Cardiac ventricle fibroblast (primary cell): Measurements from ENCODE around the gene MUC21. TPM values are rescaled to one million over a fixed set of nuclear protein-coding genes. Genes with fewer than 3 reads are reported as not detected.

Experiments used
- total RNA-seq: library from RNA; depleted of rRNA; stranded (reverse); fragments of >200 nt; gene quantifications from 2 replicates; pipeline ENCODE4 v1.2.3, GENCODE V29; 2015

MUC21 gene
- total RNA-seq, result not detected in 2 replicates

GRCh38 chr6:30983439-30983838 lies at the start of gene MUC21:
TSS of gene MUC21 (plus strand) at chr6:30983718. CDS start at chr6:30983959, 241 bp downstream.

DNA sequence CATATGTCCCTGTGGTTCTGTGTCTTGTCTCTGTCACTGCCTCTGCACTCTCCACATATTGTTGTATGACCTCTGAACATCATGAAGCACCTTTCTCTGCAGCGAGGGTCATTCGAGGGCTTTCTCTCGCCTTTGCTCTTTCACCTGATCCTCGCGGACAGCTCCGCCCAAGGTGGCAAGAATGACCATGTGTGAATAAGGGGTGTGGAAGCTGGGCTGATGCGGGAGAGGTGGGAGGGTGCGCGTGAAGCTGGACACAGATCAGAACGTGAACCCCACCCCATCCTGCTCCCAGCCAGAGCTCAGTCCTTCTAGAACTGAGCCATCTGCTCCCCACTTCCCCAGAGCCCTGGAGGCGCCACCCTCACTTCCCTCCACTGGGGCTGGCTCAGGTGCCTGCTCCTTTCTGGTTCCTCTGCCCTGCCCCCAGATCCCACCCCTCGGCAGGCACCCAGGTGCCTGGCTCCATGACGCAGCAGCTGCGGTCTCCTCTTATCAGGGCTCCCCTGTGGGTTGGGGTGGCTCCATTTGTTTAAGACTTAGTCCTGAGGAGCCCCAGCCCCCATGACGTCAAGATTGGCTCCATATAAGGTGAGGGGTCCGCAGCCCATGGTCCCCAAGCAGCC lies 43.0 kb upstream of the MUC21 start, which contains the start of gene MUCL3:
Gene MUCL3, plus strand, starts transcription at position 613 of the 626 bp plus-strand sequence. CDS start 27 bp downstream, outside the sequence.

DNA sequence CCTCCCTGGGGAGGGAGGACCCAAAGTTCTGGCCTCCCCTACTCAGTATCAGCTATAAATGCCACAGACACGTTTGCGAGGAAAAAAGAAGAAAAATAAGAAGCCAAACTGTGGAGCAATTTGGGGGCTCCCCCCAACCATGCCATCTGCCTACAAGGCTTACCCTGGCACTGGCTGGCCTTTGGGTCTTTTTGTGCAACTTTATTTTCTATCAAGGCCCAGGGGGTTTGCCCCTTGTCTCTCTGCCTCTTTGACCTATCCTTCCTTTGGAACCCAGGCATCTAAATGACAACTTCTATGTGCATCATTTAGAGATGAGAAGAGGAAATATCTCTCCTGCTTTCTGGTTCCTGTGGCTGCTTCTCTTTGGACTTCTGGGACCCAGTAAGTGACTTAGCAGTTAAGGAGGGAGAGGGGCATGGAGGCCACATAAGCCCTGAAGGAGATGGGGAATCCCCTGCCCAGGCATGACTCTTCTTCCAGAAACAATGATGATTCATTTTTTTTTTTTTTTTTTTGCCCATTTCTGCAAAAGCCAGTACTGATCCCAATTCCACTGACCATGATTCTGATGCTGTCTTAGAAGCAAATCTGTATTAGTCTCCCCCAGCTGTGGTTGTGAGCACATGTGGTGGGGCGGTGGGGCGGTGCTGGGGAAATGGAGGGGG lies 27.0 kb downstream of the MUC21 start, which contains the start of gene MUC22:
Gene MUC22, plus strand, starts transcription at position 82 of the 668 bp plus-strand sequence. Its CDS starts 233 bp downstream, at position 315.

Other genes starting within 250 kb of the MUC21 start
- gene FLOT1, start 241.0 kb upstream of the MUC21 start, total RNA-seq, result 68.3 and 71.3 TPM in 2 replicates
- gene IER3, start 239.2 kb upstream of the MUC21 start, total RNA-seq, result 18.3 and 18.7 TPM in 2 replicates
- 25.7 and 27.1 TPM in 2 replicates for gene DDR1, start 99.2 kb upstream of the MUC21 start, total RNA-seq
- gene GTF2H4, start 75.5 kb upstream of the MUC21 start, total RNA-seq, result 12.3 and 16.6 TPM in 2 replicates
- gene VARS2, start 69.5 kb upstream of the MUC21 start, total RNA-seq, result 16.4 and 18.6 TPM in 2 replicates
- not detected in 2 replicates for gene SFTA2, start 51.5 kb upstream of the MUC21 start, total RNA-seq
- not detected in 2 replicates for gene MUCL3, start 42.7 kb upstream of the MUC21 start, total RNA-seq
- gene MUC22, start 26.8 kb downstream of the MUC21 start, total RNA-seq, result not detected in 2 replicates
- gene C6orf15, start 128.9 kb downstream of the MUC21 start, total RNA-seq, result 0.49 TPM in 1 of 2 replicates, not detected in the other
- 0.64 and 51.9 TPM in 2 replicates for gene PSORS1C1, start 131.1 kb downstream of the MUC21 start, total RNA-seq
- not detected in 2 replicates for gene CDSN, start 136.7 kb downstream of the MUC21 start, total RNA-seq
- gene PSORS1C2, start 155.3 kb downstream of the MUC21 start, total RNA-seq, result not detected in 2 replicates
- 13.0 and 13.4 TPM in 2 replicates for gene CCHCR1, start 174.1 kb downstream of the MUC21 start, total RNA-seq
- gene TCF19, start 174.9 kb downstream of the MUC21 start, total RNA-seq, result 1.8 and 3.0 TPM in 2 replicates
- not detected in 2 replicates for gene POU5F1, start 187.0 kb downstream of the MUC21 start, total RNA-seq